BE2C (cell line): ENCODE data around the gene ATXN10.

Experiments
- DNase-seq: peaks from one replicate; pipeline ENCODE4 v3.0.0-alpha.2; 2020
- H3K27me3 ChIP-seq: fragments of 250-450 bp; sonication (Bioruptor Pico); 2 replicates; pipeline ENCODE4 v1.5.1; 2020; ENCODE audit warnings: mild to moderate bottlenecking
- H3K36me3 ChIP-seq: fragments of 250-450 bp; sonication (Bioruptor Pico); 2 replicates; pipeline ENCODE4 v1.5.1; 2020; ENCODE audit warnings: mild to moderate bottlenecking
- H3K4me1 ChIP-seq: fragments of 250-450 bp; sonication (Bioruptor Pico); 2 replicates; pipeline ENCODE4 v1.5.1; 2020
- H3K4me3 ChIP-seq: 2 replicates; pipeline ENCODE4 v1.5.1; 2011; ENCODE audit warnings: low read depth, low read length
- H3K9me3 ChIP-seq: fragments of 250-450 bp; sonication (Bioruptor Pico); 2 replicates; pipeline ENCODE4 v1.5.1; 2020
- TF ChIP-seq, protein P1 (sequence below): IDR thresholded peaks from 2 replicates; pipeline ENCODE4 v1.5.1; 2012; ENCODE audit warnings: mild to moderate bottlenecking, low read depth, low read length

Gene ATXN10

GRCh38 chr22:45881524-45881875 lies 209.9 kb downstream of the ATXN10 start:
- no peak overlapping the region for H3K4me3 ChIP-seq

GRCh38 chr22:45882881-45883810 lies 211.5 kb downstream of the ATXN10 start:
- Histone ChIP-seq H3K9me3 (no peaks in the 10 kb centered on the region), H3K36me3 (no peaks in the 10 kb centered on the region), H3K4me3 (no peak overlapping the region), H3K4me1 (peaks cover 37% of the 10 kb centered on the region), H3K27me3 (peaks cover 3% of the 10 kb centered on the region; the same call in 1 of the 2 replicates)
- DNase-seq = no peak
- TF ChIP-seq, protein P1, sequence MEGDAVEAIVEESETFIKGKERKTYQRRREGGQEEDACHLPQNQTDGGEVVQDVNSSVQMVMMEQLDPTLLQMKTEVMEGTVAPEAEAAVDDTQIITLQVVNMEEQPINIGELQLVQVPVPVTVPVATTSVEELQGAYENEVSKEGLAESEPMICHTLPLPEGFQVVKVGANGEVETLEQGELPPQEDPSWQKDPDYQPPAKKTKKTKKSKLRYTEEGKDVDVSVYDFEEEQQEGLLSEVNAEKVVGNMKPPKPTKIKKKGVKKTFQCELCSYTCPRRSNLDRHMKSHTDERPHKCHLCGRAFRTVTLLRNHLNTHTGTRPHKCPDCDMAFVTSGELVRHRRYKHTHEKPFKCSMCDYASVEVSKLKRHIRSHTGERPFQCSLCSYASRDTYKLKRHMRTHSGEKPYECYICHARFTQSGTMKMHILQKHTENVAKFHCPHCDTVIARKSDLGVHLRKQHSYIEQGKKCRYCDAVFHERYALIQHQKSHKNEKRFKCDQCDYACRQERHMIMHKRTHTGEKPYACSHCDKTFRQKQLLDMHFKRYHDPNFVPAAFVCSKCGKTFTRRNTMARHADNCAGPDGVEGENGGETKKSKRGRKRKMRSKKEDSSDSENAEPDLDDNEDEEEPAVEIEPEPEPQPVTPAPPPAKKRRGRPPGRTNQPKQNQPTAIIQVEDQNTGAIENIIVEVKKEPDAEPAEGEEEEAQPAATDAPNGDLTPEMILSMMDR = no peak

More at GRCh38 chr22:45881524-45881875, 209.9 kb downstream of the ATXN10 start:
- H3K9me3 ChIP-seq = no peaks in the 10 kb centered on the region
- peaks cover 47% of the 10 kb centered on the region for H3K4me1 ChIP-seq
- no peaks in the 10 kb centered on the region for H3K36me3 ChIP-seq
- TF ChIP-seq, protein P1 = no peak
- DNase-seq = no peak
- H3K27me3 ChIP-seq = peaks cover 3% of the 10 kb centered on the region; the same call in 1 of the 2 replicates

DNA sequence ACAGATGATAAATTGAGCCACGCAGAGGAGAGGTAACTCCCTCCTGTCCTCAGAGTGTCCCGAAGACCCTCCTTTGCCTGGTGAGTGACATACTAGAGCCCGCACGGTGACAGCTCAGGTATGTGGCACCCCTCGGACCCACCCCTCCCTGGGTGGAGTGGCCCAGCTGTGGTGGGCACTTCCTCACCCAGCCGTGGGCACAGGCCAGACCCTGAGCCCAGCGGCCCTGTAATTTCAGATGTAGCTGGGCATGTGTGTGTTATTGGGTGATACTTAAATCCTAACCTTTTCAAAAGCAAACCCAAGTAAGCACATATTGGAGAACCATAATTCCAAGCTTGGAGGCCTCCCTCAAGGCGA lies 212.2 kb downstream of the ATXN10 start:
- Histone ChIP-seq H3K9me3 (no peaks in the 10 kb centered on the region), H3K4me1 (peaks cover 32% of the 10 kb centered on the region), H3K36me3 (no peaks in the 10 kb centered on the region), H3K27me3 (peaks cover 3% of the 10 kb centered on the region; the same call in 1 of the 2 replicates), H3K4me3 (no peak overlapping the region)
- TF ChIP-seq, protein P1 = no peak
- DNase-seq = no peak

DNA sequence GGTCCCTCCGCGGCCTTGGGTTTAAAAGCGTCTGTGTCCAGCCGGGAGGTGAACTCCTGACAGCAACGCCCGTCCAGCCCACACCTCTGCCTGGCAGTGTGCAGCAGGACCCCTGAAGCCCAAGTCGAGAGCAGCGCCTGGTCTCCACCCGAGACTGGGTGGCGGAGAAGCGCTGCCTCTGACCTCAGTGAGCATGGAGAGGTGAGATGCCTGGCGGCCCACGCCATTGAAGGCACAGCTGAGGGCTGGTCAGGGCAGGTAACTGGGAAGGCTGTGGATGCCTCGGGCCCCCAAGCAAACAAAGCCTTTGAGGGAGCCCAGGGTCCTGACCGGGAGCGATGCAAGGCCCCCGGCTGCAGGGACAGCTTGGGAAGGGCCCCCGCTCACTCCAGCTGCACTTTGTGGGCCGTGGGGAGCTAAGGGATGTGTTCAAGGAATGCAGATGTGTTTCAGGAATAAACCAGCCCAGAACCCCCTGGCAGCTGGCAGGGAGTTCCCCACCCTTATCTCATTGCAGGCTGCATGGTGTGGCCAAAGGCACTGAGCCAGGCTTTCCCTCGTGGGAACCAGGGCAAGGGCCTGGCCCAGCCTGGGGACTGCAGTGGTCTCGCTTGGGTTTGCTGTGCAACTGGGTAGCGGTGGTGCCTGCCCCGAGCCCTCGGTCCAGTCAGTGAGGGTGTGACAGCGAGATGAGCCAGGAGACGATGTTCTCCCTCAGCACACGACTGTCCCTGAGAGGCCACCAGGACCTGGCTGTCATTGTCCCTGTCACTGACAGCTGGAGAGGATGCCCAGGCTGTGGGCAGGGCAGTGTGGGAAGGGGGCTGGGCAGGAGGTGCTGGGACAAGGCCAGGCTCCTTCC lies 212.8 kb downstream of the ATXN10 start:
- peaks cover 3% of the 10 kb centered on the region; the same call in 1 of the 2 replicates for H3K27me3 ChIP-seq
- no peaks in the 10 kb centered on the region for H3K36me3 ChIP-seq
- peak; percentile 73 for DNase-seq
- TF ChIP-seq, protein P1 = no peak
- H3K4me1 ChIP-seq = peaks cover 29% of the 10 kb centered on the region
- H3K9me3 ChIP-seq = no peaks in the 10 kb centered on the region
- H3K4me3 ChIP-seq = no peak overlapping the region

GRCh38 chr22:45885171-45885840 lies 213.7 kb downstream of the ATXN10 start:
- Histone ChIP-seq H3K9me3 (no peaks in the 10 kb centered on the region), H3K36me3 (no peaks in the 10 kb centered on the region), H3K4me3 (no peak overlapping the region), H3K27me3 (peaks cover 3% of the 10 kb centered on the region; the same call in 1 of the 2 replicates), H3K4me1 (peaks cover 25% of the 10 kb centered on the region)
- DNase-seq = no peak
- TF ChIP-seq, protein P1 = no peak
